ENCODE measurements around the gene CAPN14.

- TF ChIP-seq CTCF (IDR thresholded peaks at IDR 0.05) (no peak), POLR2A (IDR thresholded peaks at IDR 0.05) (no peak), POLR2AphosphoS5 (IDR thresholded peaks at IDR 0.05) (no peak)
Observed at GRCh38 chr2:31139671-31140070, 77.6 kb downstream of the CAPN14 start.

Measured in sigmoid colon (tissue), 4 donors.